Erythroblast (primary cell): Measurements from ENCODE around the gene S1PR4.

Source experiments
- DNase-seq, 2 experiments: peaks; one replicate each; lab custom pipeline; 2025; lab: John Stamatoyannopoulos, UW
- GATA1 ChIP-seq: IDR thresholded peaks from 2 replicates; pipeline ENCODE4 v1.6.1; 2011; ENCODE audit warnings: low read depth, mild to moderate bottlenecking, control low read depth, low read length, moderate library complexity
- POLR2A ChIP-seq: IDR thresholded peaks from 2 replicates; pipeline ENCODE4 v1.6.1; 2011; ENCODE audit warnings: mild to moderate bottlenecking, low read length

Gene S1PR4

GRCh38 chr19:3176715-3177501 lies 1.7 kb upstream of the S1PR4 start:
- TF ChIP-seq POLR2A = peak; percentile 55
- no peak for TF ChIP-seq GATA1
- peak; percentile 64 to 71 for DNase-seq

- DNase-seq = peak; percentile 74 to 81
- no peak for TF ChIP-seq GATA1
- TF ChIP-seq POLR2A = peak; percentile 60
Observed at GRCh38 chr19:3178973-3179738, 587 bp downstream of the S1PR4 start.

- DNase-seq = peak in 1 of 2 experiments; percentile 68
- TF ChIP-seq POLR2A (no peak), GATA1 (no peak)
Observed at GRCh38 chr19:3179739-3180293, 1.2 kb downstream of the S1PR4 start.

DNA sequence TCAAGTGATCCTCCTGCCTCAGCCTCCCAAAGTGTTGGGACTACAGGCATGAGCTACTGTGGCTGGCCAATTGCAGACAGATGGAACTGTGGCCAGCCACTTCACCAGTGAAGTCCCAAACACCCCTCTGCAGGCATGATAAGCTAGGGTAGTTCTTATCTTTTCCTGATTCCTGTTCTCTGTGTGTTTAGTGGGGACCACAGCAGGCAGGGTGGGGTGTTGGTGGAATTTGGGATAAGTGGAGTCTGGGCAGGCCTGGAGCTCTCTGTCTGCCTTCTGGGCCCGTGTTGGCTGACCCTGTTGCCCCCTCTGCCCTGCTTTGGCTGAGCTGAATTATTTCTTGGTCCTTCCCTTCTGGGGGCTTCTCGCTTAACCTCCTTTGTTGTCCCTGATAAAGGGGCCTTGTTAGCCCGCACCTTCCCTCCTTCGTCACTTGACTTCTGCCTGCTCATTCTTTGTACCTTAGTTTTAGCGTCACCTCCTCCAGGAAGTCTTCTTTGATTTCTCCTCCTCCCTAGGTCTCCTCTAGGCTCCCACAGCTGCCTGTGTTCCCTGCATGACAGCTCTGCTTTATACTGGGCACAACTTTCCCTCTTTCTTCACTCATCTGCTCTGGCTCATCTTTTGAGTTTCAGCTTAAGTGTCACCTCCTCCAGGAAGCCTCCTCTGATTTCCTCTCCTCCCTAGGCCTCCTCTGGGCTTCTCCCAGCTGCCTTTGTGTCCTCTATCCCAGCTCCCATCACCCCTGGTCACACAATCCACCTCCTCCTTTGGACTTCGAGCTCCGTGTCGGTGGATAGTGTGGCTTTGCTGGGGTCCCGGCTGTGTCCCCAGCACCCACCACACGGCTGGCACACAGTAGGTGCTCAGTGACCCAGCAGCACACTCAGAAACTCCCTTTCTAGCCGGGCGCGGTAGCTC lies 5.4 kb downstream of the S1PR4 start:
- peak; percentile 63 to 86 for DNase-seq

GRCh38 chr19:3184847-3185460 lies 6.4 kb downstream of the S1PR4 start:
- DNase-seq = peak; percentile 90 to 93

More for the DNA sequence above, 5.4 kb downstream of the S1PR4 start:
- TF ChIP-seq GATA1 = no peak
- peak; percentile 31 for TF ChIP-seq POLR2A

DNA sequence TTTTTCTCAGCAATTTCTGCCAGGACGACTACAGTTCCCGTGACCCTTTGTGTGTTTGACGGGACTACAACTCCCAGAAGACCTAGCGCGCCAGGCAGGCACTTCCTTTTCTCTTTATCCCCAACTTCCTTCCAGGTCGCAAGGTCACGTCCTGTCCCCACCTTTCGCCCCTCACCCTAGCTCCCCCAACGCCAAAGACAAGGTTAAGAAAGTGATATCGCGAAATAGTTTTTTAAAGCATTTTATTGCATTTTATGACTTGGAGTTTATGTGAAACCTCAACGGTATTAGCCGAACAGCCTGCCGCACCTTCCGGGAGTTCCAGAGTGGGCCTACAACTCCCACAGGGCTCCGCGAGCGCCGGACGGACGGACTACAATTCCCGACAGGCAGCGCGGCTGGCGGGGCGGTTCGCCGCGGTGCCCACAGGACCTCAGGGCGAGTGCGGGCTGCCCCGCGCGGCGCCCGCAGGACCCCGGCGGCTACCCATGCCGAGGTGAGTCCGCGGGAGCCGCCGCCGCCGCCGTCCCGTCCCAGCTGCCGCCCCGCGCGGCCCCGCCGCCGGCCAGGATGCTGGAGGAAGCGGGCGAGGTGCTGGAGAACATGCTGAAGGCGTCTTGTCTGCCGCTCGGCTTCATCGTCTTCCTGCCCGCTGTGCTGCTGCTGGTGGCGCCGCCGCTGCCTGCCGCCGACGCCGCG lies 7.0 kb downstream of the S1PR4 start, which contains the start of gene NCLN:
Gene NCLN, plus strand, starts transcription at position 470 of the 699 bp plus-strand sequence. Its CDS starts 101 bp downstream, at position 571.
- TF ChIP-seq GATA1 (no peak), POLR2A (peak; percentile 71)
- peak; percentile 96 to 98 for DNase-seq

More at GRCh38 chr19:3184847-3185460, 6.4 kb downstream of the S1PR4 start:
- no peak for TF ChIP-seq POLR2A
- TF ChIP-seq GATA1 = no peak

DNA sequence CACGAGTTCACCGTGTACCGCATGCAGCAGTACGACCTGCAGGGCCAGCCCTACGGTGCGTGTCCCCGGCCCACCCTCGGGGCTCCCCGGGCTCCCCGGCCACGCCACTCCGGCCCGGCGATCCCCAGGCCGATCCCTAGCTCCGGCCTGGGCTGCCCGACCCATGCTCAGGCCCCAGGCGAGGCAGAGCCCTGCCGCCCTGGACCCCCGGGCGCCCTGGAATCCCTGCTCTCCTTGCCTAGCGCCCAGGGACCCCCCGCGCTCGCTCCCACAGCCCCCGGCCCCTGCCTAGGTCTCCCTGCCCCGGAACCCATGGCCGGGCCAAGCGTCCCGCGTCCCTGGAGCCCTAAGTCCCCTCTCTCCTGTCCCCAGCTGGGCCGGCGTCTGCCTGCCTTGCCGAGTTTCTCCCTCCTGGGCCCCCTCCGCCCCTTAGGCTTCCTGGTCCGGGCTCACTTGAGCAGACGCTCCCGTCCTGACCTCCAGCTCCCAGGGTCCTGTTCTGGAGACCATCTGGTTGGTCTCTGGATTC lies 7.7 kb downstream of the S1PR4 start:
- TF ChIP-seq GATA1 = no peak
- TF ChIP-seq POLR2A = no peak
- DNase-seq = peak in 1 of 2 experiments; percentile 56

GRCh38 chr19:3186891-3187661 lies 8.5 kb downstream of the S1PR4 start:
- no peak for DNase-seq
- TF ChIP-seq GATA1 (no peak), POLR2A (no peak)

GRCh38 chr19:3187662-3188511 lies 9.3 kb downstream of the S1PR4 start:
- DNase-seq = no peak
- TF ChIP-seq POLR2A (no peak), GATA1 (no peak)
